Measurements from ENCODE around the gene TMEM132D. TPM values are rescaled to one million over a fixed set of nuclear protein-coding genes. Genes with fewer than 3 reads are reported as not detected.

TMEM132D gene
- total and polyA plus RNA-seq, 2 of the 8 experiments (the other 6 are each of a cell fraction or from before 2014, with no cell fraction given): 3.5 to 10.1 TPM

GRCh38 chr12:129237881-129238280, 665.9 kb downstream of the TMEM132D start (continued):
- no peak for TF ChIP-seq SIN3A (conservative IDR thresholded peaks at IDR 0.05 in 1 of 2, IDR thresholded peaks at IDR 0.05 in 1 of 2; ENCODE audit: low read depth in 1 of 2, low read length in 2 of 2)
- peak in 1 of 2 experiments; percentile 22; a peak in 1 of 4 replicates for TF ChIP-seq RAD21 (IDR thresholded peaks at IDR 0.05 in 1 of 2, conservative IDR thresholded peaks at IDR 0.05 in 1 of 2; ENCODE audit: low read depth in 2 of 2, low read length in 2 of 2)

All from H1 (cell line).